HG03103 (cell line): ENCODE measurements around the gene RAPGEF6.
"Not testable (repeated sequence)": the region's sequence is repeated elsewhere in the genome, so short reads cannot be mapped to it uniquely, and the experiment has no call there.

ENCODE experiments used
- ATAC-seq: cut with Tn5 transposase; IDR thresholded peaks from one replicate; pipeline ENCODE4 v1.9.1; 2021; ENCODE audit warnings: low read depth; ENCODE audit not compliant: unreplicated experiment

Gene RAPGEF6

DNA sequence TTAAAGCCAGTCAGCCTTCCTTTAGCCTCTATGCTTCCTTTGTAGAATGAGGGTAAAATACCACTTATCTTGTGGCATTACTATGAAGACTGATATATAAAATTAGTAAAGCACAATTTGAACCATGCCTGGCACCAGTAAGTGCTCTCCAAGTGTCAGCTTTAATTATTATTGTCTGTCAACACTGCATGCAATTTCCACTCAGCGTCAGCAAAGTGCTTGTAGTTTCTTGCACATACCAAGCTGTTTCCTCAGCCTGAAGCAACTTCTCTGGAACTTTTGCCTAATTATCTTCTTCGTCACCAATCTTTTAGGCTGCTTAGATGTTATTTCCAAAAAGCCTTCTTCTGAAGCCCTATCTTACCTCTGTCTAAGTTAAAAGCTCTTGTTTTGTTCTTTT lies 193.8 kb downstream of the RAPGEF6 start:
- ATAC-seq = no peak

DNA sequence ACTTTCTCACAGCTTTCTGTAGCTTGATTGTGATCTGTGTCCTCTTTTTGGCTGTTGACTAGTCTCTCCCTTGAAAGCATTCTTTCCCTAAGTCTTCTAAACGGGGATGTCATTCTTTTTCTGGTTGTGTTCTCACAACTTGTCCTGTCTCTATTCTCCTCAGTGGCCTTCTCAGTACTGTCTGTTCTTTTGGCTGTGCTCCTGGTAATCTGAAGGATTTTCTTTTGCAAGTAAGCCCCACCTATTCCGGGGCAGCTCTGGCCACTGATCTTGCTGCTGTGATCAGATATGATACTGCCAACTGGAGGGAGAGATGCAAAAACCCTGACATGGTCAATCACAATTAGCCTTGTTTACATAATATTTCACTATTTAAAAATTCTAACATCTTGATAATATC lies 198.9 kb downstream of the RAPGEF6 start:
- no peak for ATAC-seq

DNA sequence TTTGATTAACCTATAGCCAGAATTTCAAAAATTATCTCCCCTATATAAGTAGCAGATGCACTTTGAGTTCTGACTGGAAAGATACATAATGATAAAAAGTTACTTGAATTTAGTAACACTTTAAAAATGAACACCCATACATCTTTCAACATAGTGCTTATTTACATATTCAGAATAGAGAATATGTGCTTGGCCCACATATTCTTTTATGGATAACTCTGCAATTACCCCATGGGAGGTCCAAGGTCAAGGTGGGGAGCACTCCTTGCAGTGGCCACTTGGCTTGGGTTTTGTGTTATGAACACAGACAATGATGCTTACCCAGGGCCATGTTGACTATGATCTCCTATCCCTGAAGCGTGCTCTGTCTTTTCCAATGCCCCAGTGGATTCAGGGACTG lies 201.9 kb downstream of the RAPGEF6 start:
- no peak for ATAC-seq

DNA sequence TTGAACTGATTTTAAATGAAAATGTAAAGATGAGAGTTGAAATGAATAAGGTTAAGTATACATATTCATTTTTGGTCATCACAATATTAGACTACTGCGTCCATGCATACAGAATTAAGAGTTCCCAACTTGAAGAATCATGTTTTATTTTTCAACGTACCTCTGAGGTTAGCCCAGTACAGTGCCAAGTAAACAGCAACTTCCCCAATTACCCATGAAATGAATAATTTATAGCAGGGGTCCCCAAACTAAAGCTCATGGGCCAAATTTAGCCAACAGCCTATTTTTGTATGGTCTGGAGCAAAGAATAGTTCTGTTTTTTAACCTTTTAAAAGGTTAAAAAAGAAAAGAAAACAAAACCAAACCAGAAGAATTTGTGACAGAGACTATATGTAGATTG lies 203.2 kb downstream of the RAPGEF6 start:
- ATAC-seq = no peak

DNA sequence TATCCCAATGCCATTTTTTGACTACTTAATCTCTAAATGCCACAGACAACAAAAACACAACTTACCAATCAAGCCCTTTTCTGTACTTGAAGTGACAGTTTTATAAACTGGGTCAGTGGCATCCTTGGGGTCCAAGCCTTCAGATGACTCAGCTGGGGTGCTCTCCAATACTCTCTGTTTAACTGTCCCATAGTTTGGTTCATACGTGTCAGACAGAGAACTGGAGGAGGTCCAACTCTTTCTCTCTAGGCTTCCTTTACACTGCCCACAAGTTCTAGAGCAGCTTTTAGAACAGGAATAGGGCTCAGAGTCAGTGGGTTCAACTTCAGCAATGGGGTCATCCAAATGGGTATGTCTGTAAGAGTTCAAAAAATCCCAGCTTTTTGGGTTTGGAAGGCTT lies 204.2 kb downstream of the RAPGEF6 start:
- ATAC-seq = no peak

DNA sequence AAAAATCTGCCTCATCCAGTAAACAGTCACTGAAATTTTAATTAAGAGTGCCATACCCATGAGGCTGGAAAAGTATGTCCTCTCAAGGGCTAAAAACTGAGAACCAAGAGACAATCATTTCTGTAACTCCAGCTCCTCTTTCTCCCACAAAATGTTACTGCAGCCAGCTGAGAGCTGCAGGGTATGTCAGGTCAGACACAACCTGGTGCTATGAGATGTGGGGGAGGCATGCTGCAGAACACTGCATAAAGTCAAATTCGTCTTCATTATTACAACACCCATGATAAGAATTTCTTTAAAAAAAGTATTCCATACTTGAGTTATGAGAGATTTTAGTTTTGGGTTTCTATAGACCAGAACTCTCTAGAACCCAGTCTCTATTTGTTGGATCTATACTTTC lies 209.0 kb downstream of the RAPGEF6 start:
- ATAC-seq = no peak

DNA sequence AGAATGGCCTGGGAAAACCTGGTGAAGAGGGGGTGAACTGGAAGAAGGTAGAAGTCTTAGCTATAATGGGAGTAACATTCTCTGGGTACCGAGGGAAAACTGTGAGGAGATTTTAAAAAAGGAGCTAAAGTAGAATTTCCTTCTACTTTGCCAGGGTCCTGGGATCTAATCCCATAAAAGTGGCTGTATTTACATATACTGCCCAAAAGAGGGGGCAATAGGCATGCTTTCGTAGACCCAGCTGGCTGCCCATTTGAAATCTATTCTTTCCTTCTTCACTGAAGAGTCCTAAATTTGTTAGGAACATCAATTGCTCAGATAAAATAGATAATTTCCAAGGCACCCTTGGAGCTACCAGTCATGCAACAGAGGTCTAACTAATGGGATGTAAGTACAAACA lies 212.0 kb downstream of the RAPGEF6 start:
- ATAC-seq = no peak

DNA sequence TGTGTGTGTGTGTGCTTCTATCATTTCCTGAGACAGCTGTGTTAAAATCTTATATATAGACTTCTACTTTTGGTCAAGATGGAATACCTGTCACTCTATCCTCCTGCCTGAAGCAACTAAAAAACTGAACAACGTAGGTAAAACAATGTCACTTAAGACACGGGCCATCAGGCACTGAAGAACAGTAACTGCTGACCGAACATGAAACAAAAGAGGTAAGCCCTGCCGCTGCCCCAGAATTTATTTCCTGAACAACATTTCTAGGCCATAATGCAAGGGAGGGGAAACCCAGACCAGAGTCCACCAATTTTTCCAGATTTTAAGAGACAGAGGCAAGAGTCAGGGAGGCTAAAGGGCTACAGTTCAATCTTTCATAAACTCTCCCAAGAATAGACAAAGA lies 215.2 kb downstream of the RAPGEF6 start:
- no peak for ATAC-seq

DNA sequence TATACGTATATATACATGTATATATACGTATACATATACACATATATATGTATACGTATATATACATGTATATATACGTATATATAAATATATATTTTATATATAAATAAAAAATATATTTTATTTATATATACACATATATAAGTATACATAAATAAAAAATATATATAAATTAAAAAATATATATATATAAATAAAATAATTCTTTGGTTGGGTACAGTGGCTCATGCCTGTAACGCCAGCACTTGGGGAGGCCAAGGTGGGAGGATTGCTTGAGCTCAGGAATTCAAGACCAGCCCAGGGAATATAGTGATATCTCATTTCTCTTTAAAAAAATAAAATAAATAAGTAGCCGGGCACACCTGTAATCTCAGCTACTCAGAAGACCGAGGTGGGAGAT lies 216.2 kb downstream of the RAPGEF6 start:
- no peak for ATAC-seq

DNA sequence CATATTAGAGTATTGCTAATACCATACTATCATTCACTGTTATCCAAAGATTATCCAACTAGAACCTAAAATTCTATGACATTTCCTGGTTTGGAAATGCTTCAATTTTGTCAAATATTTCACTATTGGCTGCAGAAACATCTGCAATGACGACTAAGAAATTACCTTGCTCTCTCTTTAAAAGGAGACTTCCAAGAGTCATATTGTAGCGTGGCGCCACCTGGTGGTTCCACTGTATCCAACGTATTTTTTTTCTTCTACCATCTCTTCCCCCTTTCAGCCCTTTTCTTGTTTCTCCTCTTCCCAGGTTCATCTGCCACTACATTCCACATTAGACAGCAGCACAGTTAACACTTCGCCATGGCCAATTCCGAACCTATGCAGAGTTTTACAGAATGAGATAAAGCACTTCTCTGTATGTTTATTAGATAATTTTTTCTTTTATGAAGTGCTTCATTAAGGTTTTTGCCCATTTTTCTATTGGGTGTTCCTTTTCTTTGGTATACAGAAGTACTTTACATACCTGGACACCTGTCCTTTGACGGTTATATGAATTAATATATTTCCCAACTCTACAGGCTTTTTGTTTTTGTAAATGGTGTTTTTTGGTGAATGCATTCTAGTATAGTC lies 217.7 kb downstream of the RAPGEF6 start:
- ATAC-seq = no peak

DNA sequence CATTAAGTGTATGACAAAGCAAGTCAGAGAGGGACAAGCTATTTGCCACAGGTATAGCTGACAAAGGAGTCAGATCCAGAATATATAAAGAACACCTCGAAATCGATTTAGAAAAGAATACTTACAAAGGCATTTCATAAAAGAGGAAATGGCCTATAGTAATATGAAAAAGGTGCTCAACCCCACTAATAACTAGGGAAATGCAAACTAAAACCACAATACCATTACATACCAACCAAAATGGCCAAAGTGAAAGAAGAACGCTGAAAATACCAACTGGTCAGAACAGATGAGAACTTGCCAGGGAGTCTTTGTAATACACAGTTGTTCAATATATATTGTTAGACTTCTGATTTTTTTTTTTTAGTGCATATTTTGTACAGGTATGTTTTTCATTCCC lies 218.3 kb downstream of the RAPGEF6 start:
- ATAC-seq = peak; percentile 66

DNA sequence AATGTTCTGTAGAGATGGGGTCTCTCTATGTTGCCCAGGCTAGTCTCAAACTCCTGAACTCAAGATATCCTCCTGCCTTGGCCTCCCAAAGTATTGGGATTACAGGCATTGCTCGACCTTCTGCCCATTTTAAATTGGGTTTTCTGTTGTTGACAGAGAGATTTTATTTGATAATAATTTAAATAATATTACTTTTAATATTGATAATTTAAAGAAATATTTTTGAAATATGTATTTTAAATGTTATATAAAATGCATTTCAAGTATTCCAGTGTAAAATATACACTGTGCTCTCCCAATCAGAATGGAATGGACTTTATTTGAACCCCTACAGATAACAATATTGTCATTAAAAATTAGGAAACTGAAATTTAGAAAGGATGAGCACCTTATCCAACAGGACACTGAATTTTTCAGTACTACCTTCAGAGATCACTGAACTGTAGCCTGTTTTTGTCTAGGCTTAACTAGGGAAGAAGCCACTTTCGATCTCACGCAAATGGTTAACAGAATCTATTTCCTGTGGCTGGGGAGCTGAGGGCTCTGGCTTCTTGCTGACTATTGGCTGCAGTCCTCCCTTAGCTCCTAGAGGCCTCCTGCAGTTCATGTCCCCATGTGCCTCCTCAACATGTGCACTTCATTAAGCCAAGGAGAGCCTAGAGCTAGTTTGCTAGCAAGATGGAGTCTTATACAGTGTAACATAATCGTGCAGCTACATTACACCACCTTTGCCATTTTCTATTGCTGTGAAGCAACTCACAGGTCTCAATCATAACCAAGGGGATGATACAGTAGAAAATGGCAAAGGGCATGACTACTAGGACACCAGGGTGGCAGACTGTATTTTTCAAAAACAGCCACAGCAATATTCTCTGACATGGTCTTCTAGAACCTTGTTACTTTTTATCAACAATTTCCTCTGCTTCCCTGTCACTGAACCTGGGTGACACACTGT lies 221.1 kb downstream of the RAPGEF6 start:
- peak; percentile 69 for ATAC-seq

DNA sequence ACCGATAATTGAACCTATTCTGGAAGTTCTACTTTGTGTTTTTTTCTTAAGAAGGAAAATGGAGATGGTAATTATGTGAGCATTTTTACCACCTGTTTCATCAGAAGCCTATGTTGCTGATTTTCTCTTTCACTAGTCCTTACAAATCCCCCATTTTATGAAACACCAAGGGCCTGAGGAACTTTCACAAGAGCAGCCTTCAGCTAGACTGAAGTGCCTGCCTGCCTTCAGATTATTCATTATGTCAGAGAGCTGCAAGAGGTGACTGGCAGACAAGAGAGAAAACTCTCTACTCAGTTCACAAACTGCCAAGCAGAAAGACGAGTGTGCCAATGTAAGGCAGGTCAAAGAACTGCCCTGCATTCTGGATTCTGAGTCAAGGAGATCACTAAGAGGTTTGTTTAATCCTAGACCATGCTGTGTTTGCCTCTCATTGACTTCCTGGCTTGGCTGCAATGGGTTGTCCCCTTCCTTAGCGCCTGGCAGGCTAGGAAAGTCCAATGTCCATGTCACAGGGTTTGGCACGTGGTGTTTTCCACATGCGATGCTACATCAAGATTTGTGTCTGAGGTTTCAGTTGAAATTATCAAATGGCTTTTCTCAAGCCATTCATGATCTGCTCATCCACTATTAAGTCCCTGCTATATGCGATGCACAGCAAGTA lies 227.9 kb downstream of the RAPGEF6 start:
- no peak for ATAC-seq

DNA sequence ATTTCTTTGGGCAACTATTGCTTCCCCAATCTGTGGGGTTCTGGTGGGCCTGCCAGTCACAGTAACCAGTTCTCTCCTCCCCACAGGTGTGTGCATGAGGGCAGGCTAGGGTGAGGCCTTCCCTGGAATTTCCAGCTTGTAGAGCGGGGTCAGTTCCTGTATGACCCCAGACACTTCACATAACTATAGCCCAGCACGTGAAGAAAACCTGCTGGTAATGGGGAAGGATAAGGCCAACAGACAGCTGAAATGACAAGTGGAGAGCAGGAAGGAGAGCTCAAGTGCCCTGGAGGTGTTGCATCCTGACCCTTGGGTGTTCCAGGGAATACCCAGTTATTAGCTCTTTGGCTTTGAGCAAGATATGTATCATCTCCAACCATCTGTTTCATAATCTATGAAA lies 229.0 kb downstream of the RAPGEF6 start:
- ATAC-seq = no peak

DNA sequence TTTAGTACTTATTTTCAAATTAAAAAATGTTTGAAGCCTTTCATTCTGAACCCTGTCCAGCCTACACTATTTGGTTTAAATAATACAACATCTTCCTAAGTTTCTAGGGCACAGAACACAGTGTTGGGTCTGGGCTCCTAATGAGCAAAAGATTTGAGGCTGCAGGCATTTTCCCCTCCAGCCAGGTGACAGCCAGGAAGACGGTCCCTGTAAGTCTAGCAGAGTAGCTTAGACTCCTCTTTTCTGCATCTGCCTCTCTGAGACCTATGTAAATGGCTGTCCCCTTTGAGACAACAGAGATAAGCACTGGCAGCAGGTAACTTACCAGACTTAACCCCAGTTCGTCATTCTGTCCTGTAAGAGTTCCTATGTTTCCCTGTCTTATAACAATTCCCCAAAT lies 229.4 kb downstream of the RAPGEF6 start:
- no peak for ATAC-seq

DNA sequence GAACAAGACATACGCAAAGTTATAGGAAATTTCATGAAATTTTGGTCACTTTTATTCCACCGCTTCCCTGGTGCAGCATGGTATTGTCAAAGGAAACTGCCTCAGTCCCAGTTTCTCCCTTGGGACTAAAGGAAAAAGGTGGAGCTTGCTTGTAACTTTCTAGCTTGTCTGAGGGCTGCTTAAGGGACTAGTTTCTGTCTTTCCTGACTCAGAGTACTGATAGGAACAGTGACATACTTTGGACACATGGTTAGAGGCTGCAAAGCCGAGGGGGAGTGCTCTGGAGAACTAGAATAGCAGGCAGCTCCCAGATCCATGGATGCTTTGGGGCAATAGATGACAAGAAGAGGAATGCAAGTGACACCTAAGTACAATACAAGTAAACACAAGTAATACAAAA lies 234.4 kb downstream of the RAPGEF6 start:
- ATAC-seq = no peak

DNA sequence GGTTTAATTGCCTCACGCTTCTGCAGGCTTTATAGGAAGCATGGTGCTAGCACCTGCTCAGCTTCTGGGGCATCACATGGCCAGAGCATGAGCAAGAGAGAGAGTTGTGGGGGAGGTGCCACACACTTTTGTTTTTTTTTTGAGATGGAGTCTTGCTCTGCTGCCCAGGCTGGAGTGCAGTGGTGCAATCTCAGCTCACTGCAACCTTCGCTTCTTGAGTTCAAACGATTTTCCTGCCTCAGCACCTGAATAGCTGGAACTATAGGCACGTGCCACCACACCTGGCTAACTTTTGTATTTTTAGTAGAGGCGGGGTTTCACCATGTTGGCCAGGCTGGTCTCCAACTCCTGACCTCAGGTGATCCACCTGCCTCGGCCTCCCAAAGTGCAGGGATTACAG lies 236.0 kb downstream of the RAPGEF6 start:
- ATAC-seq = not testable (repeated sequence)

DNA sequence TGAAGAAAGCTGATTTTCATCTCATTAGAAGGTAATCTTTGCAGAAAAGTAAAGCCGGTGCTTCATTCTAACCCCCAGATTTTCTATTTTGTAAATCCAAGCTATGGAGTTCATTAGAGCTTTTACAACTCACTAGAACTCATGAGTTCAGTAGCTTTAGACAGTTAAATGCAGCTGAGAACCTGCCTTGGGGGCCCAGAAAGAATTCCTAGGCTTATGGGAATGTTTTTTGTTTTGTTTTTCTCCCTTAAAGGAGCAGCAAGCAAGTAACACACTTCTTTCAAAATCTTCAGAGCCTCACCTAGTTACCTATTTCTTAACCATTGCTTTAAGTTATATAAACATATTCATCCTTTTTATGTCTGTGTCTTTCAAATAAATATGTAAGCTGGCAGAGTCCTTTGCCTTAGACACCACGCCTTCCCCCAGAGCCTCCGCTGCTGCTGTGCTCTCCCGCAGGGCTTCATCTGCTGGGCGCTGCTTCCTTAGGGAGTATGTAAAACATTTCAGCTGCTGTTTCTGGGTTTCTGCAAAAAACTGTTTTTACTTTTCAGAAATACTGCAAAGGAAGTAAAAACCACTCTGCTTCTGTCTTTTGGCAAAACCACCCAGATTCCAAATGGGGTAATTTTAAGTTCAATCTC lies 238.3 kb downstream of the RAPGEF6 start:
- no peak for ATAC-seq

DNA sequence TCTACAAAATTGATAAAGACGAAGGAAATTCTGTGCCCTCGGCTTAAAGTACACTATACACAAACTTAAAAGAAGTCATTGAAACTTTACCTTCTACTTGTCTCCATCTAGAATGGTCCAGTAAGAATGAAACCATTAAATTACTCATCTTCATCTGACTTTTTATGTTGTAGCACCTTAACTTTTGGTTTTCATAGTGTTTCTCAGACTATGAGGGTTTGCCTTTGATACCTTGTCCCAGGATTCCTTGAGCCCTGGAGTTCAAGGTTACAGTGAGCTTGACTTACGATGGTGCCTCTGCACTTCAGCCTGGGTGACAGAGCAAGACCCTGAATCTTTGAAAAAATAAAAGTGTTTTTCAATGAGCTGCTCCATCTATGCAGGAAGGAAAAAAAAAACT lies 239.0 kb downstream of the RAPGEF6 start:
- ATAC-seq = peak; percentile 77

DNA sequence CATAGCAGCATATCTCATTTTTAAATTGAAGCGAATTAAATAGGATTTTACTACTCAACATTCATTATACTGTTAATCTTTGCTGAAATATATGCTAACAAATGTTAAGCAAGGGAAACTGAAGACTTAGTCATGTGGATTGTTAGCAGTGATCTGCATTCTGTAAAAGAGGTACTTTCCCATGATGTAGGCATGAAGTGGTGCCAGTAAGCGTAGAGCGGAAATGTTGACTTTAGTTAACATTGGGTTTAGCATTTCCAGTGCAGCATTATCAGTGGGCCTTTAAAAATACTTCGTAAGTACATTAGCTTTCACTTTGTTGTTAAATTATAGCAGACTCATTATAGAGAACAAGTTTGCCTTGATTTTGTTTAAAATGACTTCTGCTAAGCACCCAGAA lies 240.9 kb downstream of the RAPGEF6 start:
- ATAC-seq = peak; percentile 38

DNA sequence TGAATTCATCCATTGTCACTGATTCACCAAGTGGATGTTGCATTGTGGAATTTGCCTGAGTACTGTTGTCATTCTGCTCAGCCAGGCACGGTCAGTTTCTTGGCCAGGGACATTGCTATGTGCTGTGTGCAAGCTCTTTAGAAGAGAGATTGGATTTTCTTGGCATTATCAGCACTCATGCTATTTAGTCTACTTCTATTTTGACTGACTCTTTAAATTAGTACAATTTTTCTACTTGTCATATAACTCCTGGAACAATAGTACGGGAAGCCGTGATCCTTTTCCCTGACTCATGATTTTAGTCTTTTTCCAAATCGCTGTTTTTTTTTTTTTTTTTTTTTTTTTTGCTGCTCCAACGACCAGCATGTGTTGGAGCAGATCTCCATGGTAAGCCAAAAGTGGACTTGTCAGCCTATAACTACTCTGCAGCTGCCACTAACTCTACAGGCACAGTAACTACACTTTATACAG lies 241.5 kb downstream of the RAPGEF6 start:
- no peak for ATAC-seq
